Panc1 (cell line): ENCODE results near the gene BHLHE40.
A peak's percentile ranks its signal among the peaks of the same experiment; 100 is the strongest.

ENCODE experiments used
- CTCF ChIP-seq: fragments of 450-650 bp; IDR thresholded peaks from 2 replicates; pipeline ENCODE4 v1.5.1; 2017; ENCODE audit warnings: mild to moderate bottlenecking
- POLR2AphosphoS5 ChIP-seq: IDR thresholded peaks from 2 replicates; pipeline ENCODE4 v1.6.1; 2012; ENCODE audit warnings: mild to moderate bottlenecking, low read depth, low read length, moderate library complexity
- REST ChIP-seq, 2 experiments: IDR thresholded peaks; 2 replicates each; pipeline ENCODE4 v1.6.1; 2011 to 2012; ENCODE audit warnings: low read depth in 2 of 2, control low read depth in 1 of 2, low read length in 1 of 2, mild to moderate bottlenecking in 1 of 2, moderate library complexity in 1 of 2; ENCODE audit not compliant: insufficient read depth in 1 of 2
- TCF7L2 ChIP-seq: IDR thresholded peaks from 2 replicates; pipeline ENCODE4 v1.6.1; 2011; ENCODE audit warnings: mild to moderate bottlenecking, low read depth, low read length, inconsistent platforms

- no peak for TF ChIP-seq CTCF
- peak; percentile 72 for TF ChIP-seq TCF7L2
- TF ChIP-seq POLR2AphosphoS5: peak; percentile 58; the same call in 1 of the 2 replicates
- no peak for TF ChIP-seq REST (IDR thresholded peaks at IDR 0.05; ENCODE audit: insufficient read depth in 1 of 2, low read depth in 2 of 2, low read length in 1 of 2)
These were observed 43.9 kb downstream of the BHLHE40 start for GRCh38 chr3:5022966-5023776.
